Esophagus muscularis mucosa (tissue), 4 donors: ENCODE results near the gene TOB2. TPM values are rescaled to one million over a fixed set of nuclear protein-coding genes. Genes with fewer than 3 reads are reported as not detected.
"Not testable (repeated sequence)": the region's sequence is repeated elsewhere in the genome, so short reads cannot be mapped to it uniquely, and the experiment has no call there.

Experiments
- DNase-seq: peaks from one replicate; pipeline ENCODE4 v3.0.0-alpha.2; 2017; ENCODE audit errors: extremely low spot score
- H3K27ac ChIP-seq, 4 donors: fragments of 200-600 bp; sonication (generic); replicated peaks in 1 of 4; 1 replicate in 3 of 4; 2 replicates in 1 of 4; pipeline ENCODE4 v1.5.1; 2016 to 2019; ENCODE audit warnings: mild to moderate bottlenecking in 1 of 4
- H3K27me3 ChIP-seq, 4 donors: fragments of 200-600 bp; sonication (generic); one replicate each; pipeline versions ENCODE4 v1.5.1 to v1.6.0; 2016 to 2019
- H3K36me3 ChIP-seq, 4 donors: fragments of 200-600 bp; sonication (generic); one replicate each; pipeline ENCODE4 v1.5.1; 2016 to 2019
- H3K4me1 ChIP-seq, 4 donors: fragments of 200-600 bp; sonication (generic); one replicate each; pipeline ENCODE4 v1.5.1; 2016 to 2019
- H3K4me3 ChIP-seq, 4 donors: fragments of 200-600 bp; sonication (generic); 1 replicate in 2 of 4; 2 replicates in 2 of 4; pipeline ENCODE4 v1.5.1; 2016 to 2019; ENCODE audit warnings: mild to moderate bottlenecking in 4 of 4, moderate library complexity in 1 of 4
- H3K9me3 ChIP-seq, 4 donors: fragments of 200-600 bp; sonication (generic); 1 replicate in 3 of 4; 2 replicates in 1 of 4; pipeline ENCODE4 v1.5.1; 2016 to 2019
- EP300 ChIP-seq: sonication (generic); formaldehyde crosslinking; IDR thresholded peaks from one replicate; pipeline ENCODE4 v1.6.1; 2017; ENCODE audit warnings: antibody characterized with exemption
- POLR2A ChIP-seq: fragments of 450-650 bp; IDR thresholded peaks from one replicate; pipeline ENCODE4 v1.6.1; 2017; ENCODE audit warnings: antibody characterized with exemption, moderate library complexity, mild to moderate bottlenecking, low read depth
- POLR2AphosphoS5 ChIP-seq, 2 donors: sonication (generic); formaldehyde crosslinking; IDR thresholded peaks; one replicate each; pipeline ENCODE4 v1.6.1; 2017; ENCODE audit warnings: antibody characterized with exemption in 2 of 2
- WGBS: methylation state at CpG from one replicate; pipeline ENCODE4 v1.1.5; 2018; 5-methylcytosine and 5-hydroxymethylcytosine counted together
- intact Hi-C: fragments of 100-400 bp; cut with DNase I; formaldehyde crosslinking; loops from one replicate; pipeline ENCODE4 v1.15.1; 2023
- total RNA-seq, 4 donors: library from RNA; depleted of rRNA; stranded (reverse); fragments of >200 nt; gene quantifications; one replicate each; pipeline versions ENCODE4 v1.1.0 to v1.2.1, GENCODE V29; 2016
- TF ChIP-seq, protein P1 (sequence below), 3 experiments: fragments of 200-600 bp in 2 of 3; fragments of 450-650 bp in 1 of 3; sonication (generic) in 2 of 3; IDR thresholded peaks; one replicate each; pipeline ENCODE4 v1.5.1; 2017 to 2019; ENCODE audit warnings: antibody characterized with exemption in 3 of 3, mild to moderate bottlenecking in 2 of 3, moderate library complexity in 1 of 3

TOB2 gene
- total RNA-seq, 4 donors from 2014 or later, result 56.2 to 100 (median 93.0) TPM

DNA sequence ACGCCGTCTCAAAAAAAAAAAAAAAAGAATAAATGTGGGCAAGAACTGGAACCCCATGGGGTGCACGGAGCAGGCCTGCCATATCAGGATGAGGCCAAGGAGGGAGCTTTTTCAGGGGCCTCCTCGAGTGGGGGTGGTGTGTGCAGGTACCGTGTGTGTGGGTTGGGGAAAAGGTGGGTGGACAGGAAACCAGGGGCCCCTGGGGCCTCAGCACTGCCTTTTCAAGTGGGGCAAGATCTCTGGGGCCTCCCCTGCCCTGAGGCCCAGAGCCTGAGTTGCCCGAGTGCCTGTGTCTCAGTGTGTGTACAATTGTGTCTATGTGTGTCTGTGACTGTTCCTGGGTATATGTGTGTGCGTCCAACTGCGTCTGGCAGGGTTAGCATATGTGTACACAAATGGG, 41.0 kb downstream of the TOB2 start:
- H3K36me3 ChIP-seq, result no peaks in the 10 kb centered on the region
- intact Hi-C loops, result no loop called here
- no peak for TF ChIP-seq EP300
- TF ChIP-seq, protein P1, sequence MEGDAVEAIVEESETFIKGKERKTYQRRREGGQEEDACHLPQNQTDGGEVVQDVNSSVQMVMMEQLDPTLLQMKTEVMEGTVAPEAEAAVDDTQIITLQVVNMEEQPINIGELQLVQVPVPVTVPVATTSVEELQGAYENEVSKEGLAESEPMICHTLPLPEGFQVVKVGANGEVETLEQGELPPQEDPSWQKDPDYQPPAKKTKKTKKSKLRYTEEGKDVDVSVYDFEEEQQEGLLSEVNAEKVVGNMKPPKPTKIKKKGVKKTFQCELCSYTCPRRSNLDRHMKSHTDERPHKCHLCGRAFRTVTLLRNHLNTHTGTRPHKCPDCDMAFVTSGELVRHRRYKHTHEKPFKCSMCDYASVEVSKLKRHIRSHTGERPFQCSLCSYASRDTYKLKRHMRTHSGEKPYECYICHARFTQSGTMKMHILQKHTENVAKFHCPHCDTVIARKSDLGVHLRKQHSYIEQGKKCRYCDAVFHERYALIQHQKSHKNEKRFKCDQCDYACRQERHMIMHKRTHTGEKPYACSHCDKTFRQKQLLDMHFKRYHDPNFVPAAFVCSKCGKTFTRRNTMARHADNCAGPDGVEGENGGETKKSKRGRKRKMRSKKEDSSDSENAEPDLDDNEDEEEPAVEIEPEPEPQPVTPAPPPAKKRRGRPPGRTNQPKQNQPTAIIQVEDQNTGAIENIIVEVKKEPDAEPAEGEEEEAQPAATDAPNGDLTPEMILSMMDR (IDR thresholded peaks at IDR 0.05), result no peak
- TF ChIP-seq POLR2A, result no peak
- no peak for TF ChIP-seq POLR2AphosphoS5 (IDR thresholded peaks at IDR 0.05)
- H3K4me3 ChIP-seq, result no peak overlapping the region
- no peaks in the 10 kb centered on the region for H3K9me3 ChIP-seq
- no peak for DNase-seq
- H3K27ac ChIP-seq, result peak overlapping the region in 1 of 4 donors; percentile 65
- H3K27me3 ChIP-seq, result no peaks in the 10 kb centered on the region
- peaks cover 35 to 61% (median 53%) of the 10 kb centered on the region in 4 donors for H3K4me1 ChIP-seq
- WGBS, result 88% methylated on average over 8 of the region's 8 CpGs

GRCh38 chr22:41403532-41404318, 42.9 kb downstream of the TOB2 start:
- TF ChIP-seq, protein P1 (IDR thresholded peaks at IDR 0.05), result peak; percentile 98 to 99 (median 98)
- no peak for TF ChIP-seq EP300
- peak; percentile 90 to 92 for TF ChIP-seq POLR2AphosphoS5 (IDR thresholded peaks at IDR 0.05)
- no peak for TF ChIP-seq POLR2A
- 20% methylated on average over 10 of the region's 18 CpGs for WGBS
- peak; percentile 95 for DNase-seq
- Histone ChIP-seq H3K27ac (peak overlapping the region; percentile 53 to 68 (median 64)), H3K27me3 (no peaks in the 10 kb centered on the region), H3K4me1 (peaks cover 26 to 43% (median 34%) of the 10 kb centered on the region in 4 donors), H3K36me3 (peaks cover 0 to 14% (median 11%) of the 10 kb centered on the region in 4 donors), H3K9me3 (no peaks in the 10 kb centered on the region), H3K4me3 (no peak overlapping the region)
- intact Hi-C loops, result loop anchor here (2.0 kb wide), 1 partner anchor 115 kb away; no protein-coding TSS in a partner anchor

- not testable (repeated sequence) for H3K9me3 ChIP-seq, DNase-seq, H3K4me3 ChIP-seq, H3K27me3 ChIP-seq
- peak overlapping the region in 3 of 4 donors; percentile 5 to 65 (median 53) for H3K27ac ChIP-seq
- H3K36me3 ChIP-seq, result peaks cover 2 to 22% (median 19%) of the 10 kb centered on the region in 4 donors
- peaks cover 26 to 40% (median 30%) of the 10 kb centered on the region in 4 donors for H3K4me1 ChIP-seq
- 93% methylated on average over 14 of the region's 14 CpGs for WGBS
- intact Hi-C loops, result loop anchor here (2.0 kb wide), 1 partner anchor 116 kb away; no protein-coding TSS in a partner anchor
Observed at GRCh38 chr22:41402851-41403250, 43.8 kb downstream of the TOB2 start.

GRCh38 chr22:41401781-41402648, 44.6 kb downstream of the TOB2 start:
- H3K4me1 ChIP-seq, result peaks cover 26 to 40% (median 31%) of the 10 kb centered on the region in 4 donors
- DNase-seq, result no peak
- intact Hi-C loops, result loop anchor here (2.0 kb wide), 1 partner anchor 117 kb away; no protein-coding TSS in a partner anchor
- H3K9me3 ChIP-seq, result no peaks in the 10 kb centered on the region
- TF ChIP-seq, protein P1 (IDR thresholded peaks at IDR 0.05), result no peak
- peak; percentile 52 to 60 for TF ChIP-seq POLR2AphosphoS5 (IDR thresholded peaks at IDR 0.05)
- no peak overlapping the region for H3K4me3 ChIP-seq
- no peaks in the 10 kb centered on the region for H3K27me3 ChIP-seq
- 23% methylated on average over 16 of the region's 16 CpGs for WGBS
- peak overlapping the region; percentile 44 to 70 (median 62) for H3K27ac ChIP-seq
- peaks cover 11 to 31% (median 28%) of the 10 kb centered on the region in 4 donors for H3K36me3 ChIP-seq

GRCh38 chr22:41398921-41399320, 47.7 kb downstream of the TOB2 start:
- TF ChIP-seq EP300, result no peak
- no peak for TF ChIP-seq POLR2A
- TF ChIP-seq POLR2AphosphoS5 (IDR thresholded peaks at IDR 0.05), result no peak
- TF ChIP-seq, protein P1 (IDR thresholded peaks at IDR 0.05), result no peak
- no peaks in the 10 kb centered on the region for H3K27me3 ChIP-seq
- WGBS, result 93% methylated on average over 8 of the region's 8 CpGs
- no peak overlapping the region for H3K4me3 ChIP-seq
- H3K27ac ChIP-seq, result no peak overlapping the region
- no peak for DNase-seq
- H3K36me3 ChIP-seq, result peaks cover 37 to 62% (median 59%) of the 10 kb centered on the region in 4 donors
- no peaks in the 10 kb centered on the region for H3K9me3 ChIP-seq
- peaks cover 29 to 51% (median 39%) of the 10 kb centered on the region in 4 donors for H3K4me1 ChIP-seq
- intact Hi-C loops, result no loop called here
